CD1c-positive myeloid dendritic cell (primary cell): ENCODE results near the gene NABP1.

ENCODE experiments used
- DNase-seq: peaks from one replicate; pipeline ENCODE4 v3.0.0-alpha.2; 2016; ENCODE audit errors: extremely low spot score

Gene NABP1

GRCh38 chr2:191649519-191649918 is 28.4 kb upstream of the NABP1 start:
- DNase-seq = no peak

- peak; percentile 84 for DNase-seq
Measured at GRCh38 chr2:191650896-191651773, 26.8 kb upstream of the NABP1 start.

GRCh38 chr2:191653667-191654391 is 24.1 kb upstream of the NABP1 start:
- peak; percentile 58 for DNase-seq

- DNase-seq = peak; percentile 12
Measured at GRCh38 chr2:191656391-191656790, 21.5 kb upstream of the NABP1 start.

- no peak for DNase-seq
Measured at GRCh38 chr2:191656792-191657191, 21.1 kb upstream of the NABP1 start.

DNA sequence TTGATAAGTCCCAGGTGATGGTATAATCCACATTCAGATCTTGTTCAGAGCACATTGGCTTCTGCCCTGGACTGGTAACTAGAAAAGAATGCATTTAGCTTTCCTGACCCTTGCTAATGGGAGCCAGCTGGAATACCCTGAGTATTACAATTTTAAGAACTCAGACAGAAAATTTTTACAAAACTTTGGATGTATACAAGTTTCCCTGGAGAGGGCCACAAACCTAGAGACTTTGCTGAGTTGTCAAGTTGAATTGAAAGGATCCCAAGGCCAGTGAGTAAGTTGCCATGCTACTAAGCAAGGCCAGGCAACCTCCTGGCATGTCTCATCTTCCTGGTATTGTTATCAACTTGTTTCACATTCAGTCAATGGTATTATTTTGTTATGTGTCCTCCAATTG is 20.0 kb upstream of the NABP1 start:
- DNase-seq = no peak

GRCh38 chr2:191659198-191659597 is 18.7 kb upstream of the NABP1 start:
- no peak for DNase-seq

DNA sequence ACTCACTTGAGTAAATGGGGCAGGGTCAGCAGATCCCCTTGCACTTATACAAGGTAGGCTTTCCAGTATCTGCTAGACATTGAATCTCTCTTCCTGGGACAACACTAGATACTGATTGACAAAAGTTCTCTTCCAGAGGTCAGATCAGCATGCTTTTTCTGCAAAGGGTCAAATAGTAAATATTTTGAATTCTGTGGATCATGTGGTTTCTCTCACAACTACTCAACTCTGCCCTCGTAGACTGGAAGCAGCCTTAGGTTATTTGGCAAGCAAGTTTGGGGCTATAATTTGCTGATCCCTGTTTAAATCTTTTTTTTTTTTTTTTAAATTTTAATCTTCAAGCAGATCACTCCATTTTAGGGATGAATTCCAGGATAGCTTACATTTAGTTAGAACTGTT is 17.4 kb upstream of the NABP1 start:
- no peak for DNase-seq

GRCh38 chr2:191661097-191661924 is 16.6 kb upstream of the NABP1 start:
- no peak for DNase-seq

GRCh38 chr2:191664823-191665677 is 12.9 kb upstream of the NABP1 start:
- peak; percentile 68 for DNase-seq

DNA sequence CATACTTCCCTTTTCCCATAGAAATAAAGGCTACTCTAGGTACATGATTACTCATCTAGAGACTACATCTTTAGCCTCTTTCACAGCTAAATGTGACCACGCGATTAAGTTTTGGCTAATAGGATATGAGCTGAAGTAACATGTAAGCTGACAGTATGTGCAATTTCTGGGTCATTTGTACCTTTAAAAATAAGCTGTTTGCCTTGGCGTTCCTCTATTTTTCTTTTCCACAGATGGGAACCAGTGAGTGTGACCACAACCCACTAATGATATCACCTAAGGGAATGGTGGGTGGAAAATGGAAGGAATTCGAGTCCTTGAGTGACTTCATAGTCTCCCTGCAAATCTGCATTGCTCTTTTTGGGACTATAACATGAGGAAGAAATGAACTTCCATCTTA is 11.7 kb upstream of the NABP1 start:
- peak; percentile 52 for DNase-seq

- peak; percentile 83 for DNase-seq
Measured at GRCh38 chr2:191666732-191667131, 11.2 kb upstream of the NABP1 start.

GRCh38 chr2:191670076-191670475 is 7.9 kb upstream of the NABP1 start:
- no peak for DNase-seq

GRCh38 chr2:191670787-191671186 is 7.1 kb upstream of the NABP1 start:
- no peak for DNase-seq

- DNase-seq = peak; percentile 92
Measured at GRCh38 chr2:191675807-191676721, 1.9 kb upstream of the NABP1 start.

DNA sequence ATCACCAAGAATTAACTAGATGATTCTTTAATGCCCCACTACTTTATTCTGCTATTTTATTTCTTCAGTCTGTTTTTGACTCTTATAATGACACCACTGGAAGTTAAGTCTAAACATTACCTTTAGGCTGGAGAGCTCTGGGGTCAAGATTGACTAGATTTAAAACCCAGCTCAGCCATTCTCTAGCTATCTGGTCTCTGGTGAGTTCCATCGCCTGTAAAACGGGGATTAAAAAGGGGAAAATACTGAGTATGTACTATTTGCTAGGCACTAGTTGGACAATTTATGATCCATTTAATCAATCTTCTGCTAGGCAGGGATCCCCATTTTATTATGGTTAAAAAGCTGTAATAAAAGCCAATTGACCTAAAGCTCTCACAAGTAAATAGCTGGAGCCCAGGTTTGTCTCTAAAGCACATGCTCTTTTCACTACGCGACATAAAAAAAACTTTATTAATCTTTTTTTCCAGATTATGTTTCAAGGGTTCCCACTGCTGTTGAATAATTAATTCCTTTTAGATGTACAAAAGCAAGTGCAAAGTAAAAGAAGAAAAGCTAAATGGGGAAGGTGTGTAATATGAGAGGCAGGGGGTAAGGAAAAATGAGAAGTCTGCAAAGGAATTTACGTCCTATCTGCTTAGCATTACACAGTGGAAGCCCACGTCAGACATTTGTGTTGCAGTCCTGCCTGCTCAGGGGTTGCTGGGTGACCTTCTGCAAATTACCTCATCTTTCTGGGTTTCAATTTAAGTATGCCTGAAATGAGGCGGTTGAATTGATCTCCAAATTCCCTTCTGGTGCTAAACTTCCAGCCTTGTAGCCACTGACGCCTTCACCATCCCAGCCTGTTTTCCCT is 918 bp upstream of the NABP1 start:
- peak; percentile 91 for DNase-seq

DNA sequence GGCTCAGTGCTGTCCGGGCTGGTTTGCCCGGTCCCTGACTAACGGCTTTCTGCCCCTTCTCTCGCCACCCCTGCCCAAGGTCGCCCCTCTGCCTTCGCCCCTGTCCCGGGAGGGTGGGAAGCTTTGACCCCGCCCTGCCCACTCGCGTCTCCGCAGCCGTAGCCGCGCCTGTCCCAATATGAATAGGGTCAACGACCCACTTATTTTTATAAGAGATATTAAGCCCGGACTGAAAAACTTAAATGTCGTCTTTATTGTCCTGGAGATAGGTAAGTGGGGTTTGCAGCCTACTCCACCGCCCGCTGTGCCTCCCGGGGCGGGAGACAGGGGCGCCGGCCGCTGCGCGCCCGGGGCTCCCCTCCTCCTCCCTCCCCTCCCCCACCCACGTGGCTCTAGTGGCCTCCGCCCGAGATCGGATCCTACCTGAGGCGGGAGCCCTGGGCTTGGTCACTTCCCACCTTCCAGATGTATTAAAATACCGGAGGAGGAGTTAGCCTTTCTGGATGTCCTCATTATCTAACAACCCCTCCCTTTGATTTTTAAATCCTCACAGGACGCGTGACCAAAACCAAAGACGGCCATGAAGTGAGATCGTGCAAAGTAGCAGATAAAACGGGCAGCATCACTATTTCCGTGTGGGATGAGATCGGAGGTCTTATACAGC is 633 bp downstream of the NABP1 start:
- DNase-seq = peak; percentile 74

DNA sequence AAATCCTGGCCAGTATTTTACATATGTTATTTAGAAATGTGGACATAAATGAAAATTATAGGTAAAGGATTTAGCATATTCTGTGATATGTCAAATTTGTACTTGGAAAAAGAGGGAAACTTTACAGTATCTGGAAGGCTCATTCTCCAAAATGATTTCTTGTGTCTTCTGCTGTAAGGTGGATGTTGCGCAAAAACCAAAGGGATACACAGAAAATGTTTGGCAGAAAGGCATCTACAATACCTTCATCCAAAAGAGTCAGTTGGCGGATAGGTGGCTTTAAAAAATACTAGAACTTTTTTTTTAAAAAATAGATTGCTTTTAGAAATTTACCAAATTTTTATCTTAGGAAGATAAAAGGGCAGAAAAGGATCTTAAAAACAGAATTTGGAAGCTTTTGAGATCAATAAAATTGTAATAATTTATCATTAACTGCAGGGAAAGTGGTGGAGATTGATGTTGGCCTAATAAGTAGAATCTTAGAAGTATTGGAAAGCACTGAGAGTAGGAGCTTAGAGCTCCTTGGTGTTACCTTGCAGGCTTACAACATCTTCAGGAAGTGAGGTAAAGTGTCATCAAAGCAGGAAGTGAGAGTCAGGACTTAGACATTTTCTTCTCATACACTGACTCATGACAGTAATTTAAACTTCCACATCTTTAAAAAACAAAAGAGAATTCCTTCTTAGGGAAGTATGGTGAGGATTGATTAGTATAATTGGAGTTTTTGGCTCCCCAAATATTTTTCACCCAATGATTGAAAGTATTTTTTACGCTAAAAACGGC is 2.1 kb downstream of the NABP1 start:
- peak; percentile 84 for DNase-seq
